ENCODE results near the gene SLC17A2.

DNA sequence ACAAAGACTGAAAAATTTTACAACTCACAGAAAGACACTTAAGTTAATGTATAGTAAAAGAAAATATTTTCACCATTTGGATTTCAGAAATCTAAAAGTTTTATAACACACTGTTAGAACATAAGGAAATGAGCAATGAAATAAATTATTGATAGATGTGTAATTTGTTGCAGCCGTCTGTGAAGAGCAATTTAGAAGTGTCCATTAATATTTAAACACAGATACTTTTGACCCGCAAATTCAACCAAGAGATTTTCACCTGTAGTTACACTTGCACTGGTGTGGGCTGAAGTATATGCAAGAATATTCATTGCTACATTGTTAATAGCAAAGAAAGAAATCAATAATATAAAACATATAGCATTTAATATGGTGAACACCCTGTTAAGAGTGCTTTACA, 41.9 kb downstream of the SLC17A2 start:
- TF ChIP-seq CTCF (conservative IDR thresholded peaks at IDR 0.05; ENCODE audit: low read depth in 2 of 2) (no peak), POLR2AphosphoS5 (IDR thresholded peaks at IDR 0.05; ENCODE audit: low read depth) (no peak), JUNB (IDR thresholded peaks at IDR 0.05; ENCODE audit: unreplicated experiment) (no peak), NANOG (IDR thresholded peaks at IDR 0.05; ENCODE audit: borderline replicate concordance) (no peak), EZH2 (IDR thresholded peaks at IDR 0.05; ENCODE audit: low read depth, unreplicated experiment) (no peak), ETS1 (IDR thresholded peaks at IDR 0.05) (no peak), EZH2phosphoT487 (IDR thresholded peaks at IDR 0.05; ENCODE audit: unreplicated experiment) (no peak), ZNF462 (CRISPR knock-in tag; IDR thresholded peaks at IDR 0.05) (no peak), ZNF114 (CRISPR knock-in tag; IDR thresholded peaks at IDR 0.05) (no peak)
- TF ChIP-seq, protein P1, sequence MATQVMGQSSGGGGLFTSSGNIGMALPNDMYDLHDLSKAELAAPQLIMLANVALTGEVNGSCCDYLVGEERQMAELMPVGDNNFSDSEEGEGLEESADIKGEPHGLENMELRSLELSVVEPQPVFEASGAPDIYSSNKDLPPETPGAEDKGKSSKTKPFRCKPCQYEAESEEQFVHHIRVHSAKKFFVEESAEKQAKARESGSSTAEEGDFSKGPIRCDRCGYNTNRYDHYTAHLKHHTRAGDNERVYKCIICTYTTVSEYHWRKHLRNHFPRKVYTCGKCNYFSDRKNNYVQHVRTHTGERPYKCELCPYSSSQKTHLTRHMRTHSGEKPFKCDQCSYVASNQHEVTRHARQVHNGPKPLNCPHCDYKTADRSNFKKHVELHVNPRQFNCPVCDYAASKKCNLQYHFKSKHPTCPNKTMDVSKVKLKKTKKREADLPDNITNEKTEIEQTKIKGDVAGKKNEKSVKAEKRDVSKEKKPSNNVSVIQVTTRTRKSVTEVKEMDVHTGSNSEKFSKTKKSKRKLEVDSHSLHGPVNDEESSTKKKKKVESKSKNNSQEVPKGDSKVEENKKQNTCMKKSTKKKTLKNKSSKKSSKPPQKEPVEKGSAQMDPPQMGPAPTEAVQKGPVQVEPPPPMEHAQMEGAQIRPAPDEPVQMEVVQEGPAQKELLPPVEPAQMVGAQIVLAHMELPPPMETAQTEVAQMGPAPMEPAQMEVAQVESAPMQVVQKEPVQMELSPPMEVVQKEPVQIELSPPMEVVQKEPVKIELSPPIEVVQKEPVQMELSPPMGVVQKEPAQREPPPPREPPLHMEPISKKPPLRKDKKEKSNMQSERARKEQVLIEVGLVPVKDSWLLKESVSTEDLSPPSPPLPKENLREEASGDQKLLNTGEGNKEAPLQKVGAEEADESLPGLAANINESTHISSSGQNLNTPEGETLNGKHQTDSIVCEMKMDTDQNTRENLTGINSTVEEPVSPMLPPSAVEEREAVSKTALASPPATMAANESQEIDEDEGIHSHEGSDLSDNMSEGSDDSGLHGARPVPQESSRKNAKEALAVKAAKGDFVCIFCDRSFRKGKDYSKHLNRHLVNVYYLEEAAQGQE (IDR thresholded peaks at IDR 0.05; ENCODE audit: unreplicated experiment), result no peak
